Femur (tissue), 1 donor: ENCODE measurements around the gene SPATA33.

Experiments
- DNase-seq: peaks from one replicate; pipeline ENCODE4 v3.0.0-alpha.2; 2017

The SPATA33 gene

GRCh38 chr16:89711601-89712273, 54.1 kb downstream of the SPATA33 start:
- peak; percentile 75 for DNase-seq

GRCh38 chr16:89712274-89712781, 54.7 kb downstream of the SPATA33 start:
- peak; percentile 35 for DNase-seq

- no peak for DNase-seq
These were observed 58.9 kb downstream of the SPATA33 start for GRCh38 chr16:89716493-89716892.

- DNase-seq = peak; percentile 19
These were observed 59.5 kb downstream of the SPATA33 start for GRCh38 chr16:89716916-89717687.

- DNase-seq = no peak
These were observed 60.3 kb downstream of the SPATA33 start for GRCh38 chr16:89717688-89718505.
